ENCODE data around the gene SPTBN4. TPM values are rescaled to one million over a fixed set of nuclear protein-coding genes. Genes with fewer than 3 reads are reported as not detected.

SPTBN4 gene
- total RNA-seq, 1 donor from 2014 or later, result 0.53 TPM

DNA sequence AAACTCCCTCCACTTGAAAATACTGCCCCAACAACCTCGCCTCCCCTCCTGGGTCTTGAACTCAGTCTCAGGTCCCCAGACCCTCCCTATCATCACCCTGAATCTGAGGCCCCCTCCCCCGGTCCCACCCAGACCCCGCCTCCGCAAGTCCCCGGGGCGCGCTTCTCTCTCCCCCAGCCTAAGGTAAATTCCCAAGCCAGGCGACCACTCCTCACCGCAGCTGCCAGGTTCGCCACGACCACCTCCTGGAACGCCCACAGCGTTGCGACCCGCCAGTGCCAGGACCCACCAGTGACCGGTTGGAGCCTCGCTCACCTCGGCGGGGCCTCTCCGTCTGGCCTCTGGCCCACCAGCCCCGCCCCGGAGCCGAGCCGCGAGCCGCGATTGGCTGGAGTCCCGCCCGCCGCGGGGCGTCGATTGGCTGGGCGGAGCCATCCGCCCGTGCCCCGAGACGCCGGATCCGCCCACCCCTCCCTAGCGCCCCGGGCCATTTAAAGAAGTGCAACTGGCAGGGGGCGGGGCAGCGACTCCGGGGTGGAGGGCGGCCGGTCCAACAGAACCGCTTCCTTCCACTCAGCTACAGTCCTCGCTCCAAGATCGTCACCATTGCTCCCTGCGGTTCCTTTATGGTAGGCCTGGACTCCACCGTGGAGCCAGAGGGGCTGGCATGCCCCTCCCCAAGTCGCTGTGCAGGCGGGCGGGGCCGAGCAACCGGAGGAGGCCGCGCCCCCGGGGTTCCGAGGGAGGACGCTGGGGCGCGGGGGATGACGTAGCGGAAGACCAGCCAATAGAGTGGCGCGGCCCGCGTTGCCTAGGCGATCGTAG, 22.6 kb upstream of the SPTBN4 start, which contains the start of gene SERTAD3:
Gene SERTAD3, minus strand, starts transcription at position 336 of the 825 bp plus-strand sequence. CDS start 2,255 bp downstream, outside the sequence.
- H3K36me3 ChIP-seq, result peaks cover 49% of the 10 kb centered on the region
- TF ChIP-seq, protein P1, sequence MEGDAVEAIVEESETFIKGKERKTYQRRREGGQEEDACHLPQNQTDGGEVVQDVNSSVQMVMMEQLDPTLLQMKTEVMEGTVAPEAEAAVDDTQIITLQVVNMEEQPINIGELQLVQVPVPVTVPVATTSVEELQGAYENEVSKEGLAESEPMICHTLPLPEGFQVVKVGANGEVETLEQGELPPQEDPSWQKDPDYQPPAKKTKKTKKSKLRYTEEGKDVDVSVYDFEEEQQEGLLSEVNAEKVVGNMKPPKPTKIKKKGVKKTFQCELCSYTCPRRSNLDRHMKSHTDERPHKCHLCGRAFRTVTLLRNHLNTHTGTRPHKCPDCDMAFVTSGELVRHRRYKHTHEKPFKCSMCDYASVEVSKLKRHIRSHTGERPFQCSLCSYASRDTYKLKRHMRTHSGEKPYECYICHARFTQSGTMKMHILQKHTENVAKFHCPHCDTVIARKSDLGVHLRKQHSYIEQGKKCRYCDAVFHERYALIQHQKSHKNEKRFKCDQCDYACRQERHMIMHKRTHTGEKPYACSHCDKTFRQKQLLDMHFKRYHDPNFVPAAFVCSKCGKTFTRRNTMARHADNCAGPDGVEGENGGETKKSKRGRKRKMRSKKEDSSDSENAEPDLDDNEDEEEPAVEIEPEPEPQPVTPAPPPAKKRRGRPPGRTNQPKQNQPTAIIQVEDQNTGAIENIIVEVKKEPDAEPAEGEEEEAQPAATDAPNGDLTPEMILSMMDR (IDR thresholded peaks at IDR 0.05), result peak; percentile 16
- peak within 1 kb of the TSS; percentile 63 for H3K4me3 ChIP-seq
- intact Hi-C loops (cut with DNase I), result no loop called here
- peak; percentile 99 for DNase-seq
- no peaks in the 10 kb centered on the region for H3K27me3 ChIP-seq (ENCODE audit: low read depth)
- peaks cover 29% of the 10 kb centered on the region for H3K4me1 ChIP-seq
- ATAC-seq, result peak; percentile 93 to 95
- peak within 1 kb of the TSS; percentile 84 for H3K27ac ChIP-seq
- no peaks in the 10 kb centered on the region for H3K9me3 ChIP-seq

DNA sequence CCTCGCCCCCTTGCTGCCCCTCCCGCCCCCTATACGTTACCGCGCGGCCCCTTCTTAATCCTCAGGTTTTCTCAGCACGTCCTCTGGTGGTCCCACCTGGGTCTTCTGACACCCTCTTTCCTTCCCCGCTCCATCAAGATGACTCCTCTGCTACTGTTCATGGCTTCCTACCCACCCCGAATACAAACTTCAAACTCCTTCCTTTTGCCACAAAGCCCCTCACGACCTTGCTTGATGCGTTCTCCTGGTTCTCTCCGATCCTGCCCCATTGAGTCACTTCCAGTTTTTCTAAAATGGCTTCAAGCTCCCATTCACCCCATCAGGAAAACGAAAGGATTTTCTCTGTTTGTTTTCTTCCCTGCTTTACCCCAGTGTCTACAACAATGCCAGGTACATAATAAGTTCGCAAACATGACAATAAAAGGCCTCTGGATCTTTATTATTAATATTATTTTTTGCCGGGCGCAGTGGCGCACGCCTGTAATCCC, 21.9 kb upstream of the SPTBN4 start:
- ATAC-seq (no peak), DNase-seq (no peak)
- Histone ChIP-seq H3K36me3 (peaks cover 55% of the 10 kb centered on the region), H3K9me3 (no peaks in the 10 kb centered on the region), H3K4me3 (peak overlapping the region; percentile 63), H3K27ac (peak overlapping the region; percentile 84), H3K27me3 (ENCODE audit: low read depth) (no peaks in the 10 kb centered on the region), H3K4me1 (peaks cover 29% of the 10 kb centered on the region)
- intact Hi-C loops (cut with DNase I), result no loop called here
- TF ChIP-seq, protein P1 (IDR thresholded peaks at IDR 0.05), result no peak

DNA sequence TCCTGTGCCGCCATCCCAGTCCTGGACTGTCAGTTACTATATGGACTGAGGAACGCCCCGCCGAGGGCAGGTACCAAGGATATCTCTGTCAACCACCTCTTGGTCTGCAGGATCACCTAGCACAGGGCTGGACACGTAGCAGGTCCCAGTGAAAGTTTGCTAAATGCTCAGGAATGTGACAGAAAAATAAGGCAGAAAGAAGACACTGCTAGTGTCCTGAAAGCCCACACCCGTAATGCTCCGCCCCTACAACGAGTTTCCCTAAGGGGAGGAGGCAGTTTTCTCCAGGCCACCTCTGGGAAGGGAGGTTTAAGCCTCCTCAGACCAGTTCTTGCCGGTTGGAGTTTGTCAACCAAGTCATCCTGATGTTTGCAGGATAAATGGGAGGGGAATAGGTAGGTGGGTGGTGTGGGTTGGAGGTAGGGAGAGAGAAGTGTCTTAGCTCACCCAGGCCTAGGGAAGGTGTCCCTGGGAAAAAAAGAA, 21.0 kb upstream of the SPTBN4 start:
- H3K27ac ChIP-seq, result no peak overlapping the region
- DNase-seq, result no peak
- no peaks in the 10 kb centered on the region for H3K9me3 ChIP-seq
- intact Hi-C loops (cut with DNase I), result no loop called here
- H3K27me3 ChIP-seq (ENCODE audit: low read depth), result no peaks in the 10 kb centered on the region
- TF ChIP-seq, protein P1 (IDR thresholded peaks at IDR 0.05), result no peak
- no peak overlapping the region for H3K4me3 ChIP-seq
- no peak for ATAC-seq
- peaks cover 24% of the 10 kb centered on the region for H3K4me1 ChIP-seq
- H3K36me3 ChIP-seq, result peaks cover 51% of the 10 kb centered on the region

DNA sequence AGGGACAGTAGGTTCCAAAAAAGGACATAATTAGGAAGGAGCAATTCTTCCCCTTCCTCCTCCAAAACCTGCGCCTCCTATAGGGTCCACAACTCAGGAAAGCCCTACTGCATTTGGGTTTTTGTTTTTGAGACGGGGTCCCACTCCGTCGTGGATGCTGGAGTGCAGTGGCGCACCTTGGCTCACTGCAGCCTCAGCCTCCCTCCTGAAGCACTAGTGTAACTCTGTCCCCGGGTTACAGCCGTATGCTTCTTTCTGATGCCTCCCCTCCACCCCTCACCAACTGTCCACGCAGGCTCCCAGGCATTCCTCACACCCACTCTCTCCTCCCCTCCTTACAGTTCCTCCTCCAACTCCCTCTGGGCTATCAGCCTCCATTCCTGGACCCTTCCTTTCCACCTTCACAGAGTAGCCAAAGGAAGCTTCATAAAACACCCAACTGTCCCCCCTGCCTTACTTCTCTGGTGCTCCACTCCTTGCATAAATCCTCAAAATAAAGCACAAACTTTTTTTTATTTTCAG, 20.5 kb upstream of the SPTBN4 start:
- no peak overlapping the region for H3K27ac ChIP-seq
- intact Hi-C loops (cut with DNase I), result no loop called here

DNA sequence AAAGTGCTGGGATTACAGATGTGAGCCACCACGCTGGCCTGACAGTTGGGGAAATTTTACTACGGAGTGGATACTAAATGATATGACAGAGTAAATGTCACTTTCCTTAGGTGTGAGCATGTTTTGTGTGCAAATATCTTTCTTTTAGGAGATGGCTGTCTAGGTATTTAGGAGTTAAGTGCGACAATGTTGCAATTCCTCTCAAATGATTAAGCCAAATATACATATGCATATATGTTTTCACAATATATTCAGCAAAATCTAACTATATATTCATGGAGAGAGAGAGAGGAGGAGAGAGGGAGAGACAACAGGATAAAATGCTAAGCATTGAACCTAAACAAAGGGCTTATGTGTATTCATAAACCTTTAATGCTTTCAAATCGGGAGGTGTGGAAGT, 17.3 kb upstream of the SPTBN4 start:
- Histone ChIP-seq H3K9me3 (no peaks in the 10 kb centered on the region), H3K27ac (no peak overlapping the region), H3K36me3 (peaks cover 47% of the 10 kb centered on the region), H3K4me1 (peaks cover 6% of the 10 kb centered on the region), H3K27me3 (ENCODE audit: low read depth) (no peaks in the 10 kb centered on the region), H3K4me3 (no peak overlapping the region)
- TF ChIP-seq, protein P1 (IDR thresholded peaks at IDR 0.05), result no peak
- intact Hi-C loops (cut with DNase I), result no loop called here
- no peak for ATAC-seq
- no peak for DNase-seq

More for the DNA sequence above, 20.5 kb upstream of the SPTBN4 start:
- TF ChIP-seq, protein P1 (IDR thresholded peaks at IDR 0.05), result no peak
- Histone ChIP-seq H3K9me3 (no peaks in the 10 kb centered on the region), H3K4me3 (no peak overlapping the region), H3K4me1 (peaks cover 19% of the 10 kb centered on the region), H3K27me3 (ENCODE audit: low read depth) (no peaks in the 10 kb centered on the region), H3K36me3 (peaks cover 51% of the 10 kb centered on the region)
- ATAC-seq (no peak), DNase-seq (no peak)
